ENCODE data around the gene ACSL6. TPM values are rescaled to one million over a fixed set of nuclear protein-coding genes. Genes with fewer than 3 reads are reported as not detected.

ACSL6 gene
- total and polyA plus RNA-seq, 3 experiments from 2014 or later = 20.7 to 22.7 (median 21.8) TPM

GRCh38 chr5:132010989-132011621, 353 bp downstream of the ACSL6 start:
- peaks cover 3% of the 10 kb centered on the region for H3K27me3 ChIP-seq (ENCODE audit: insufficient read depth, low read length, poor library complexity, severe bottlenecking)
- no peak for DNase-seq

GRCh38 chr5:132010645-132010988, 841 bp downstream of the ACSL6 start:
- Histone ChIP-seq H3K27ac (ENCODE audit: low read depth, low read length) (no peak overlapping the region), H3K4me1 (ENCODE audit: insufficient read depth, low read length) (peaks cover 11% of the 10 kb centered on the region), H3K4me3 (ENCODE audit: low read length) (no peak overlapping the region), H3K36me3 (ENCODE audit: insufficient read depth, low read length) (no peaks in the 10 kb centered on the region), H3K9me3 (ENCODE audit: low read length) (no peaks in the 10 kb centered on the region), H3K27me3 (ENCODE audit: insufficient read depth, low read length, poor library complexity, severe bottlenecking) (peaks cover 3% of the 10 kb centered on the region)
- H3K9me3 Mint-ChIP-seq = no peaks in the 10 kb centered on the region
- H3K27ac Mint-ChIP-seq = peak overlapping the region in 7 of 8 donors; percentile 7 to 92 (median 64)
- DNase-seq = peak in 1 of 5 donors; percentile 6
- peaks cover 9 to 22% of the 10 kb centered on the region in 2 donors for H3K27me3 Mint-ChIP-seq
- POLR2A ChIA-PET = no interaction called here
- H3K4me1 Mint-ChIP-seq = peaks cover 22 to 32% (median 30%) of the 10 kb centered on the region in 3 donors
- CTCF ChIA-PET = interaction anchor here (1.0 to 13.3 kb wide), 5 partner anchors 11 to 487 kb away, joined by 3 to 157 read pairs (median 4); no protein-coding TSS in a partner anchor
- H3K36me3 Mint-ChIP-seq = no peaks in the 10 kb centered on the region
- H3K4me3 Mint-ChIP-seq = peak overlapping the region; percentile 75 to 92 (median 79)

More at GRCh38 chr5:132010989-132011621, 353 bp downstream of the ACSL6 start:
- H3K4me1 ChIP-seq (ENCODE audit: insufficient read depth, low read length) = peaks cover 11% of the 10 kb centered on the region
- peak overlapping the region; percentile 75 to 92 (median 79) for H3K4me3 Mint-ChIP-seq
- peak overlapping the region in 5 of 8 donors; percentile 7 to 89 (median 57) for H3K27ac Mint-ChIP-seq
- no peaks in the 10 kb centered on the region for H3K9me3 ChIP-seq (ENCODE audit: low read length)
- H3K4me1 Mint-ChIP-seq = peaks cover 22 to 34% (median 33%) of the 10 kb centered on the region in 3 donors
- no peaks in the 10 kb centered on the region for H3K36me3 Mint-ChIP-seq
- ChIA-PET CTCF (interaction anchor here (1.0 to 13.3 kb wide), 5 partner anchors 12 to 487 kb away, joined by 3 to 157 read pairs (median 4); no protein-coding TSS in a partner anchor), POLR2A (interaction anchor here (0.6 to 1.1 kb wide), 2 partner anchors 10 to 464 kb away, joined by 3 to 5 read pairs; no protein-coding TSS in a partner anchor)
- H3K9me3 Mint-ChIP-seq = no peaks in the 10 kb centered on the region
- H3K27ac ChIP-seq (ENCODE audit: low read depth, low read length) = no peak overlapping the region
- peaks cover 9 to 22% of the 10 kb centered on the region in 2 donors for H3K27me3 Mint-ChIP-seq
- no peaks in the 10 kb centered on the region for H3K36me3 ChIP-seq (ENCODE audit: insufficient read depth, low read length)
- H3K4me3 ChIP-seq (ENCODE audit: low read length) = peak overlapping the region; percentile 27

DNA sequence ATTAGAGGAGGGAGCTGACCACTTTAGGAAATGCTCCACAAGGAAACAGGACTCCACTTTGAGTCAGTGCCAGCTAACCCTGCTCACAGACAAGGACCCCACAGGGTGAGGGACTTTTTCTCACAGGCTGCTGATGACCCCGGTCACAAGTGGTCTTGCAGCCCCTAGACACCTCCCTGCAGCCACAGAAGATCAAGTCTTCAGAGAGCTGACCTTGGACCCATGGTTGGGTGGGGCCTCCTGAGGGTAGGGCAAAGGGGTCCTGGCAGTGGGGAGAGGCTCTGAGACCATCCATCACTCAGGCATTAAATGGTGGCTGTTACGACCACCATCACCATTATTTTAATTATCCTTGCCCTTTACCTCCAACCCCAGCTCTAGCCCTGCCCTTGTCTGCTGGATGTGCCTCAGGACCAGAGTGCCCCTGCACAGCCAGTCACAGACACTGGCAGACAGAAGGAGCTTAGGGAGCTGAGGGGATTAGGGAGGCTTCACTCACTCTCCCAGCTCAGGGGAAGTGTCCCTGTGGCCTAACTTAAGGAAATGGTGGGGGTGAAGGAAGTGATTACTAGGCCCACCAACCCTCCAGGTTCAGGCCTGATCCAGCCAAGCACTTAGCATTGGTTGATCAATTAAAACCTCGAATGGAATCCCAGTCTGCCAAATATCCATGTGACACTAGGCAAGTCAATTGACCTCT, 1.6 kb downstream of the ACSL6 start:
- H3K4me1 Mint-ChIP-seq = peaks cover 22 to 32% (median 30%) of the 10 kb centered on the region in 3 donors
- no peaks in the 10 kb centered on the region for H3K36me3 Mint-ChIP-seq
- no peaks in the 10 kb centered on the region for H3K9me3 ChIP-seq (ENCODE audit: low read length)
- H3K9me3 Mint-ChIP-seq = no peaks in the 10 kb centered on the region
- H3K4me3 Mint-ChIP-seq = peak overlapping the region in 5 of 7 donors; percentile 57 to 83 (median 78)
- DNase-seq = no peak
- peaks cover 3% of the 10 kb centered on the region for H3K27me3 ChIP-seq (ENCODE audit: insufficient read depth, low read length, poor library complexity, severe bottlenecking)
- peak overlapping the region in 3 of 8 donors; percentile 7 to 92 (median 63) for H3K27ac Mint-ChIP-seq
- ChIA-PET POLR2A (no interaction called here), CTCF (interaction anchor here (1.1 to 13.3 kb wide), 4 partner anchors 9 to 486 kb away, joined by 3 to 157 read pairs (median 4); no protein-coding TSS in a partner anchor)
- no peak overlapping the region for H3K27ac ChIP-seq (ENCODE audit: low read depth, low read length)
- H3K4me3 ChIP-seq (ENCODE audit: low read length) = no peak overlapping the region
- H3K27me3 Mint-ChIP-seq = peaks cover 9 to 22% of the 10 kb centered on the region in 2 donors
- peaks cover 11% of the 10 kb centered on the region for H3K4me1 ChIP-seq (ENCODE audit: insufficient read depth, low read length)
- H3K36me3 ChIP-seq (ENCODE audit: insufficient read depth, low read length) = no peaks in the 10 kb centered on the region

DNA sequence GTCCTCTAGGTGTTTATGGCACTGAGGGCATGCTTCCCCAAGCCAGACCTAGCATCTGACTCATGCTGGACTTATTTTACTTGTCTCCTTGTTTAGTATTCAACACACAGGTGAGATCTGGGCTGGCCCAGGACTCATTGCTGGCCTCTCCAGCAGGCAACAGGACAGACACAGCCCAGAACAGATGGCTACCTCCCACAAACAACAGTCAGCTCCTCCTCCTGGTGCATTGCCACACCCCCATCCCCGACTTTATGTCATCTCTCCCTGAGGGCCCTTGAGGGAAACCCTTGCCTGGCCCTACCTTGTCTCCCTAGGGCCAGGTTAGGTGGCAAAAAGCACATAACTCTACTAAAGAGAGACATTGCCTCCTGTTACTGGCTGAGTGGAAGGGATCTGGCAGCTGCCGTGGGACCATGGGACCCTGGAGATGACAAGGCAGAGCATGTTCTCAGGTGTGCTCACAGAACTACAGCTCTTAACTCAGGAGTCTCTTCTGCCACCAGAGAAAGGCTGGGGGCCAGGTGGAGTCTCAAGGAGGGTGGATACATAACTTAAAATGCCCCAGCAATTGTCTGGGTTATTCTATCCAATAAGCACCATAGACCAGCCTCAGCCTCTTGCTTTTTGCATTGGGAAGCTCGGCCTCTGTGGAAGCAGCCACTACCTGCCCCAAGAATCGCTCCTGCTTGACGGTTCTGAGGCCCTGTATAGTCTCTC, 2.3 kb downstream of the ACSL6 start:
- Mint-ChIP-seq H3K9me3 (no peaks in the 10 kb centered on the region), H3K27ac (peak overlapping the region in 3 of 8 donors; percentile 15 to 58 (median 53)), H3K4me1 (peaks cover 22 to 32% (median 30%) of the 10 kb centered on the region in 3 donors), H3K4me3 (no peak overlapping the region), H3K36me3 (no peaks in the 10 kb centered on the region), H3K27me3 (peaks cover 9 to 22% of the 10 kb centered on the region in 2 donors)
- no peak overlapping the region for H3K4me3 ChIP-seq (ENCODE audit: low read length)
- H3K27ac ChIP-seq (ENCODE audit: low read depth, low read length) = no peak overlapping the region
- no peak for DNase-seq
- peaks cover 3% of the 10 kb centered on the region for H3K27me3 ChIP-seq (ENCODE audit: insufficient read depth, low read length, poor library complexity, severe bottlenecking)
- H3K9me3 ChIP-seq (ENCODE audit: low read length) = no peaks in the 10 kb centered on the region
- no peaks in the 10 kb centered on the region for H3K36me3 ChIP-seq (ENCODE audit: insufficient read depth, low read length)
- H3K4me1 ChIP-seq (ENCODE audit: insufficient read depth, low read length) = peaks cover 11% of the 10 kb centered on the region
- ChIA-PET POLR2A (no interaction called here), CTCF (interaction anchor here (0.6 to 13.3 kb wide), 9 partner anchors 8 to 485 kb away, joined by 3 to 157 read pairs (median 3); no protein-coding TSS in a partner anchor)

GRCh38 chr5:132008163-132008473, 3.3 kb downstream of the ACSL6 start:
- no peaks in the 10 kb centered on the region for H3K9me3 Mint-ChIP-seq
- Histone ChIP-seq H3K4me3 (ENCODE audit: low read length) (no peak overlapping the region), H3K27me3 (ENCODE audit: insufficient read depth, low read length, poor library complexity, severe bottlenecking) (peaks cover 3% of the 10 kb centered on the region), H3K27ac (ENCODE audit: low read depth, low read length) (no peak overlapping the region), H3K4me1 (ENCODE audit: insufficient read depth, low read length) (peaks cover 14% of the 10 kb centered on the region), H3K9me3 (ENCODE audit: low read length) (no peaks in the 10 kb centered on the region), H3K36me3 (ENCODE audit: insufficient read depth, low read length) (no peaks in the 10 kb centered on the region)
- H3K4me1 Mint-ChIP-seq = peaks cover 22 to 32% (median 30%) of the 10 kb centered on the region in 3 donors
- DNase-seq = no peak
- peak overlapping the region in 1 of 7 donors; percentile 19 for H3K4me3 Mint-ChIP-seq
- peak overlapping the region in 4 of 8 donors; percentile 5 to 82 (median 60) for H3K27ac Mint-ChIP-seq
- H3K36me3 Mint-ChIP-seq = no peaks in the 10 kb centered on the region
- CTCF ChIA-PET = interaction anchor here (0.6 to 13.3 kb wide), 36 partner anchors 8 to 474 kb away, joined by 3 to 157 read pairs (median 4); partner anchors contain the start of gene FNIP1
- H3K27me3 Mint-ChIP-seq = peaks cover 10 to 18% of the 10 kb centered on the region in 2 donors
- POLR2A ChIA-PET = interaction anchor here (0.6 to 1.2 kb wide), 4 partner anchors 9 to 372 kb away, joined by 3 to 5 read pairs (median 4); partner anchors contain the start of gene FNIP1

- Histone ChIP-seq H3K4me3 (ENCODE audit: low read length) (no peak overlapping the region), H3K36me3 (ENCODE audit: insufficient read depth, low read length) (no peaks in the 10 kb centered on the region), H3K9me3 (ENCODE audit: low read length) (no peaks in the 10 kb centered on the region), H3K27ac (ENCODE audit: low read depth, low read length) (no peak overlapping the region), H3K27me3 (ENCODE audit: insufficient read depth, low read length, poor library complexity, severe bottlenecking) (peaks cover 3% of the 10 kb centered on the region), H3K4me1 (ENCODE audit: insufficient read depth, low read length) (peaks cover 19% of the 10 kb centered on the region)
- Mint-ChIP-seq H3K4me1 (peaks cover 26 to 36% (median 34%) of the 10 kb centered on the region in 3 donors), H3K36me3 (no peaks in the 10 kb centered on the region), H3K4me3 (peak overlapping the region in 1 of 7 donors; percentile 19), H3K27ac (peak overlapping the region in 5 of 8 donors; percentile 29 to 82 (median 64)), H3K9me3 (no peaks in the 10 kb centered on the region), H3K27me3 (peaks cover 10 to 17% of the 10 kb centered on the region in 2 donors)
- ChIA-PET CTCF (interaction anchor here (0.6 to 13.3 kb wide), 41 partner anchors 9 to 474 kb away, joined by 3 to 157 read pairs (median 4); partner anchors contain the start of gene FNIP1), POLR2A (interaction anchor here (0.6 to 1.3 kb wide), 5 partner anchors 8 to 372 kb away, joined by 3 to 5 read pairs (median 4); partner anchors contain the start of gene FNIP1)
- peak; percentile 55 to 76 (median 63) for DNase-seq
Measured at GRCh38 chr5:132007399-132008162, 3.9 kb downstream of the ACSL6 start.

Data from CD8-positive, alpha-beta memory T cell (primary cell).